T47D (cell line): ENCODE measurements around the gene GALNT15.

Experiments used
- DNase-seq, 2 experiments: peaks; one replicate each; pipeline versions ENCODE4 v3.0.0 to v3.0.0-alpha.2; 2011 to 2012; ENCODE audit warnings: low read depth in 1 of 2, low spot score in 1 of 2
- JUND ChIP-seq: IDR thresholded peaks from 2 replicates; pipeline ENCODE4 v1.6.1; 2012; ENCODE audit warnings: low read depth
- in situ Hi-C: cut with HindIII; loops from 2 replicates; pipeline ENCODE4 v1.10.0; 2016; ENCODE audit warnings: low sequenced_read_pairs, low pct_unique_long_range_greater_than_20kb

GALNT15 gene

DNA sequence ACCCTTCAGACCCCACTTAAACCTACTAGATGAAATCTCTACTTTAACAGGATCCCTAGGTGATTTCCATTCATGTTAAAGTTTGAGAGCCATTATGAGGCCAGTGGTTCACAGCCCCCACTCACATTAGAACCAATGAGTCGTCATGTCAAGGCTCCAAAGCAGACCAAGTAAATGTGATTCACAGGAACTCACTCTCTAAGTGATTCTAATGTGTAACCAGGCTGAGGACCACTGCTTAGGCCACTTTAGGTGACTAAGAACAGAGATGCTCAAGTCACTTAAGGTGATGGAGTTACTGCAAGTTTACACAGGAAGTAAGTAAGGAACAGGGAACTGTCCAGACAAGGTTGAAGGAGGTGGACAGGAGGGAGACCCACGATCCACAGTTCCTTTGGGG is 7.7 kb downstream of the GALNT15 start:
- no peak for TF ChIP-seq JUND
- no peak for DNase-seq
- in situ Hi-C loops = no loop called here

- no peak for TF ChIP-seq JUND
- no peak for DNase-seq
- in situ Hi-C loops = no loop called here
Measured at GRCh38 chr3:16182612-16183011, 8.1 kb downstream of the GALNT15 start.

GRCh38 chr3:16183082-16183481 is 8.6 kb downstream of the GALNT15 start:
- no peak for TF ChIP-seq JUND
- in situ Hi-C loops = no loop called here
- no peak for DNase-seq

- in situ Hi-C loops = no loop called here
- no peak for DNase-seq
- TF ChIP-seq JUND = no peak
Measured at GRCh38 chr3:16183601-16184270, 9.3 kb downstream of the GALNT15 start.

DNA sequence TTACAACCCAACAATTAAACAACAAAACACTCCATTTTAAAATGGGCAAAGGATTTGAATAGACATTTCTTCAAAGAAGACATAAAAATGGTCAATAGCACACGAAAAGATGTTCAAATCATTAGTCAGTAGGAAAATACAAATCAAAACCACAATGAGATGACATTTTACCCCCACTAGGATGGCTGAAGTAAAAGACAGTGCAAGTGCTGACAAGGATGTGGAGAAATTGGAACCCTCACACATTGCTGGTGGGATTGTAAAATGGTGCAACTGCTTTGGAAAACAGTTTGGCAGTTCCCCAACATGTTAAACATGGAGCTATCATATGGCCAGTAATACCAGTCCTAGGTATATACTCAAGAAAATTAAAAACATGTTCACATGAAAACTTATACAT is 11.6 kb downstream of the GALNT15 start:
- TF ChIP-seq JUND = no peak
- in situ Hi-C loops = no loop called here
- no peak for DNase-seq

GRCh38 chr3:16186565-16186964 is 12.1 kb downstream of the GALNT15 start:
- DNase-seq = no peak
- in situ Hi-C loops = no loop called here
- TF ChIP-seq JUND = no peak

DNA sequence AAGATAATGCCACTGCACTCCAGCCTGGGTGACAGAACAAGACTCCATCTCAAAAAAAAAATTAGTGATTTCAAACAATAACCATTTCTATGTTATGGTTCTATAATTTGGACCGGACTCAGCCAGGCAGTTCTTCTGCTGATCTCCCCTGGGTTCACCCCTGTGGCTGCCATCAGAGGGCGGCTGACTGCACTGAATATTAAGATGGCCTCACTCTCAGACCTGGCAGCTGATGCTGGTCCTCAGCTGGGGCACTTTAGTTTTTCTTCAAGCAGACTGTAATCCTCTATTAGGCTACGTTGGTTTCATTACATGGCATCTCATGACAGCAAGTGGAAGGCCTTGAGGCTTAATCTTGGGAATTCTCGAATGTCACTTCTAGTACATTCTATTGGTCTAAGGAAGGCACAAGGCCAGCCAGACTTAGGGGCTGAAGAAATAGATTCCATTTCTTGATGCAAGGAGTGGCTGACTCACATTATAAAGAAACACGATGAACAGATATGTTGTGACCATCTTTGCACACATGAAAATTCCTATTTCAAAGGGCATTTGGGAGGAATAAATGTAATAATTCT is 12.8 kb downstream of the GALNT15 start:
- DNase-seq = no peak
- TF ChIP-seq JUND = no peak
- in situ Hi-C loops = no loop called here

GRCh38 chr3:16188071-16188470 is 13.6 kb downstream of the GALNT15 start:
- no peak for DNase-seq
- TF ChIP-seq JUND = no peak
- in situ Hi-C loops = no loop called here

DNA sequence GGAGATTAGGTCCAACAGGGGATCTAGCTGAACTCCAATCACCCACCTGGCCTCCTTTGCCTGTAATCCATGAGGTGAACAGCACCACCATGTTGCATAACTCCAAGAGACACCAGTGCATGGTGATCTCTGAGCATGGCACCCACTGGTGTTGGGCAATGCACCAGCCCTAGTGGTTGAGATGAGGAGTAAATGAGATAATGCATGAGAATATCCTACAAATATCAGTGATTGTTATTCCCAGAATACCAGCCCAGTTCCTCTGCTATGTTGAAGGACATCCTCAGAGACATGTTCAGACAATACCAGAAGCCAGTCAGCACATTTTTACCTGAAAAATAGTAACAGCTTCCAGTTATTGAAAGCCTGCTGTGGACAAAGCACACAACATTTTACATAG is 14.7 kb downstream of the GALNT15 start:
- no peak for TF ChIP-seq JUND
- no peak for DNase-seq
- in situ Hi-C loops = no loop called here

DNA sequence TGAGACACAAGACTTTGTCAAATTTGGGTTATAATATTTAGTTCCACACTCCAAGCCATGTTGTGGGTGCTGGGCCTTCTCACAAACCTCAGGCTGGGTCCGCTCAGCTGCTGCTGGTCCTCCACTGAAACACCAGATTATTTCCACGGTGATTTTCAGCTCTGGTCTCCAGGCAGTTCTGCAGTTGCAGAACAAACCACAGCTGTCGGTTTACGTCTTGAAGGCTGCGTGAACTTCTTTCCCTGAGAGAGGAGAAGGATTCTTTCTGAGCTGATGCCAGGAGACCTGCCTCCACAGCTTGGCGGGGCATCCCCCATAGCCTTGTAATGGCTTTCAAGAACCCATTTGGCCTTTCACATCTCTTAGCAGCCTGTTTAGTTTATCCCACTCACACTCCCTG is 16.2 kb downstream of the GALNT15 start:
- DNase-seq = no peak
- in situ Hi-C loops = no loop called here
- TF ChIP-seq JUND = no peak

GRCh38 chr3:16191591-16191990 is 17.1 kb downstream of the GALNT15 start:
- no peak for TF ChIP-seq JUND
- DNase-seq = no peak
- in situ Hi-C loops = no loop called here

- in situ Hi-C loops = no loop called here
- no peak for DNase-seq
- no peak for TF ChIP-seq JUND
Measured at GRCh38 chr3:16192176-16192811, 17.8 kb downstream of the GALNT15 start.

DNA sequence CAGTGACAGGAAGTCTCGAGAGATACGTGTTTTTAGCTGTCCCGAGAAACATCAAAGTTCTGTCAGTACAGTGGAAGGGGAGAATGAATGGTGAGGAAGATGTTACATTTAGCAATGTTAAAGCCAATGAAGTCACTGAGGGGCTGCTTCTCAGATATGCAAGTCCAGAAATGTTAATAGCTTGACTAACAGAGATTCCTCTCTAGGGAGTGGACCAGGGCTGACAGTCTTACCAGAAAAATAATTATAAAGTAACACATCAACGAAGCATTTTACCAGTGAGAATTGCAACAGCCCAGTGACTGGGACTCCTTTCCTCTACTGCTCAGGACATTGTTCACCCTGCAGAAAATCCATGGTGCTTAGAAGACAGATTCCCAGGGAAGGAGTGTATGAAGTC is 23.9 kb downstream of the GALNT15 start:
- no peak for DNase-seq
- in situ Hi-C loops = no loop called here
- no peak for TF ChIP-seq JUND
